ENCODE results near the gene TLE2. TPM values are rescaled to one million over a fixed set of nuclear protein-coding genes. Genes with fewer than 3 reads are reported as not detected.
A peak's percentile ranks its signal among the peaks of the same experiment; 100 is the strongest.

Gene TLE2
- total and polyA plus RNA-seq, 2 experiments from 2014 or later: 36.2 to 71.1 TPM

- peak overlapping the region; percentile 84 for H3K27ac ChIP-seq
- DNase-seq (ENCODE audit: low spot score): peak; percentile 93
- TF ChIP-seq, protein P1, sequence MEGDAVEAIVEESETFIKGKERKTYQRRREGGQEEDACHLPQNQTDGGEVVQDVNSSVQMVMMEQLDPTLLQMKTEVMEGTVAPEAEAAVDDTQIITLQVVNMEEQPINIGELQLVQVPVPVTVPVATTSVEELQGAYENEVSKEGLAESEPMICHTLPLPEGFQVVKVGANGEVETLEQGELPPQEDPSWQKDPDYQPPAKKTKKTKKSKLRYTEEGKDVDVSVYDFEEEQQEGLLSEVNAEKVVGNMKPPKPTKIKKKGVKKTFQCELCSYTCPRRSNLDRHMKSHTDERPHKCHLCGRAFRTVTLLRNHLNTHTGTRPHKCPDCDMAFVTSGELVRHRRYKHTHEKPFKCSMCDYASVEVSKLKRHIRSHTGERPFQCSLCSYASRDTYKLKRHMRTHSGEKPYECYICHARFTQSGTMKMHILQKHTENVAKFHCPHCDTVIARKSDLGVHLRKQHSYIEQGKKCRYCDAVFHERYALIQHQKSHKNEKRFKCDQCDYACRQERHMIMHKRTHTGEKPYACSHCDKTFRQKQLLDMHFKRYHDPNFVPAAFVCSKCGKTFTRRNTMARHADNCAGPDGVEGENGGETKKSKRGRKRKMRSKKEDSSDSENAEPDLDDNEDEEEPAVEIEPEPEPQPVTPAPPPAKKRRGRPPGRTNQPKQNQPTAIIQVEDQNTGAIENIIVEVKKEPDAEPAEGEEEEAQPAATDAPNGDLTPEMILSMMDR (IDR thresholded peaks at IDR 0.05; ENCODE audit: poor library complexity): no peak
- no peak for TF ChIP-seq EZH2 (IDR thresholded peaks at IDR 0.05; ENCODE audit: borderline replicate concordance)
- TF ChIP-seq EZH2phosphoT487 (IDR thresholded peaks at IDR 0.05; ENCODE audit: low read depth, severe bottlenecking, unreplicated experiment): no peak
- H3K4me3 ChIP-seq: peak overlapping the region; percentile 60
- H3K36me3 ChIP-seq (replicated peaks; ENCODE audit: insufficient read depth, low read depth): no peaks in the 10 kb centered on the region
- H3K27me3 ChIP-seq: no peaks in the 10 kb centered on the region
- peak overlapping the region; percentile 72 for H3K4me2 ChIP-seq
- no peaks in the 10 kb centered on the region for H4K20me1 ChIP-seq (ENCODE audit: insufficient read depth, poor library complexity, severe bottlenecking)
- H3K9me2 ChIP-seq (replicated peaks; ENCODE audit: insufficient read depth): no peaks in the 10 kb centered on the region
- WGBS (ENCODE audit: low lambda C conversion rate, missing lambda C conversion rate): 8% methylated on average over 25 of the region's 28 CpGs
- no peaks in the 10 kb centered on the region for H3K79me2 ChIP-seq
- peak overlapping the region; percentile 41 for H2AFZ ChIP-seq
- peaks cover 12% of the 10 kb centered on the region for H3K4me1 ChIP-seq (ENCODE audit: insufficient read depth)
- H3K9me3 ChIP-seq (ENCODE audit: low read depth): no peaks in the 10 kb centered on the region
Observed at GRCh38 chr19:3047496-3048189, 18.6 kb upstream of the TLE2 start.

DNA sequence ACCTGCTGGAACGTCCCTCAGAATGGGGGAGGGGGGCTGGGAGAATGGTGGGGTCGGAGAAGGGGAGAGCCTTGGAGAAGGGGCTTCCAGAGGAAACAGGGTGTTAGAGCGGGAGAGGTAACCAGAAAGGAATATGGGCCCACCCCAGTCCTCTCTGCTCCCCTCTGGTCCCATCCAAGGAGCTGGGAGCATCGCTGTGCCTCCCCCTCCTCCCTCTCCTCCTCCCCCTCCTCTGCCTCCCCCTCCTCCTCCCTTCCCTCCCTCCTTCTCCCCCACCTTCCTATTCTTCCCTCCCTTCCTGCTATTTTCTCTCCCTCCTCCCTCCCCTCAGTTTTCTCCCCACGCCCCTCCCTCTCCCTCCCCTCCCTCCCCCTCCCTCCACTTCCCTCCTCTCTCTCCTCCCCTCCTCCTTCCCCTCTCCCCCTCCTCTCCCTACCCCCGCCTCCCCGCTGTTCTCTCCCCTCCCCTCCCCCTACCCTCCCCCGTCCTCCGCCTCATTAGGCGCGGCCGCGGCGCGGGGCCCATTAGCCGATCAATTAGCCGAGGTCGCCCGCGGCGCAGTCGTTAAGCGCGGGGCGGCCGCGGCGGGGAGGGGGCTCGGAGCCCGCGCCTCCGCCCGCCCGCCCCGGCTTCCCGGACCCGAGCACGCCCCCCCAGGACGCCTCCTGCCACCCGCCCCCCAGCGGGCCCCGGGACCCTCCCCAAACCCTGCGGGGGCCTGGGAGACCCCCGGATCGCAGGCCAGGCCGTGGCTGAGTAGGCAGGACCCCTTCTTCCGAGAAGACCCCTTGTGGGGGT, 17.8 kb upstream of the TLE2 start:
- Histone ChIP-seq H3K9me2 (replicated peaks; ENCODE audit: insufficient read depth) (no peaks in the 10 kb centered on the region), H3K79me2 (no peaks in the 10 kb centered on the region), H3K4me1 (ENCODE audit: insufficient read depth) (peaks cover 12% of the 10 kb centered on the region), H3K27me3 (no peaks in the 10 kb centered on the region), H3K4me2 (peak overlapping the region; percentile 72), H4K20me1 (ENCODE audit: insufficient read depth, poor library complexity, severe bottlenecking) (no peaks in the 10 kb centered on the region), H3K36me3 (replicated peaks; ENCODE audit: insufficient read depth, low read depth) (no peaks in the 10 kb centered on the region), H3K4me3 (peak overlapping the region; percentile 60), H2AFZ (peak overlapping the region; percentile 41), H3K9me3 (ENCODE audit: low read depth) (no peaks in the 10 kb centered on the region), H3K27ac (peak overlapping the region; percentile 84)
- TF ChIP-seq EZH2 (IDR thresholded peaks at IDR 0.05; ENCODE audit: borderline replicate concordance) (no peak), EZH2phosphoT487 (IDR thresholded peaks at IDR 0.05; ENCODE audit: low read depth, severe bottlenecking, unreplicated experiment) (no peak)
- TF ChIP-seq, protein P1 (IDR thresholded peaks at IDR 0.05; ENCODE audit: poor library complexity): no peak
- 1% methylated on average over 14 of the region's 47 CpGs for WGBS (ENCODE audit: low lambda C conversion rate, missing lambda C conversion rate)
- peak; percentile 71 for DNase-seq (ENCODE audit: low spot score)

- no peaks in the 10 kb centered on the region for H3K27me3 ChIP-seq
- TF ChIP-seq, protein P1 (IDR thresholded peaks at IDR 0.05; ENCODE audit: poor library complexity): no peak
- no peak for TF ChIP-seq EZH2phosphoT487 (IDR thresholded peaks at IDR 0.05; ENCODE audit: low read depth, severe bottlenecking, unreplicated experiment)
- no peak for TF ChIP-seq EZH2 (IDR thresholded peaks at IDR 0.05; ENCODE audit: borderline replicate concordance)
- H3K4me2 ChIP-seq: peak overlapping the region; percentile 72
- peak overlapping the region; percentile 51 for H3K27ac ChIP-seq
- H3K79me2 ChIP-seq: no peaks in the 10 kb centered on the region
- no peaks in the 10 kb centered on the region for H3K9me3 ChIP-seq (ENCODE audit: low read depth)
- H3K4me3 ChIP-seq: no peak overlapping the region
- no peak for DNase-seq (ENCODE audit: low spot score)
- H4K20me1 ChIP-seq (ENCODE audit: insufficient read depth, poor library complexity, severe bottlenecking): no peaks in the 10 kb centered on the region
- H3K9me2 ChIP-seq (replicated peaks; ENCODE audit: insufficient read depth): no peaks in the 10 kb centered on the region
- H3K4me1 ChIP-seq (ENCODE audit: insufficient read depth): peaks cover 13% of the 10 kb centered on the region
- H3K36me3 ChIP-seq (replicated peaks; ENCODE audit: insufficient read depth, low read depth): no peaks in the 10 kb centered on the region
- H2AFZ ChIP-seq: no peak overlapping the region
- WGBS (ENCODE audit: low lambda C conversion rate, missing lambda C conversion rate): 32% methylated on average over 13 of the region's 16 CpGs
Observed at GRCh38 chr19:3045885-3046697, 17.0 kb upstream of the TLE2 start.
